HTERT RPE-1 (cell line): ENCODE measurements around the gene PRR5L.
"Not testable (repeated sequence)": the region's sequence is repeated elsewhere in the genome, so short reads cannot be mapped to it uniquely, and the experiment has no call there.

ENCODE experiments used
- in situ Hi-C: fragments of 300-500 bp; cut with MboI; formaldehyde crosslinking; loops from 4 replicates; pipeline ENCODE4 v1.14.3; 2020; ENCODE audit warnings: low sequenced_read_pairs

The PRR5L gene

GRCh38 chr11:36280531-36280930 is 15.6 kb upstream of the PRR5L start:
- in situ Hi-C loops: no loop called here

- in situ Hi-C loops: no loop called here
Observed at GRCh38 chr11:36281850-36282249, 14.2 kb upstream of the PRR5L start.

- in situ Hi-C loops: no loop called here
Observed at GRCh38 chr11:36282926-36283325, 13.2 kb upstream of the PRR5L start.

GRCh38 chr11:36288442-36289225 is 7.5 kb upstream of the PRR5L start:
- in situ Hi-C loops: no loop called here

GRCh38 chr11:36289226-36289852 is 6.7 kb upstream of the PRR5L start, which contains the start of gene COMMD9:
Gene COMMD9, minus strand, starts transcription at chr11:36289424. Its CDS starts 12 bp downstream, at chr11:36289412.
- in situ Hi-C loops: no loop called here

- in situ Hi-C loops: no loop called here
Observed at GRCh38 chr11:36292311-36292722, 3.8 kb upstream of the PRR5L start.

GRCh38 chr11:36296884-36297543 is 926 bp downstream of the PRR5L start:
- in situ Hi-C loops: no loop called here

GRCh38 chr11:36300650-36301049 is 4.6 kb downstream of the PRR5L start:
- in situ Hi-C loops: no loop called here

GRCh38 chr11:36304351-36304750 is 8.3 kb downstream of the PRR5L start:
- in situ Hi-C loops: no loop called here

- in situ Hi-C loops: no loop called here
Observed at GRCh38 chr11:36305047-36305446, 9.0 kb downstream of the PRR5L start.

- in situ Hi-C loops: no loop called here
Observed at GRCh38 chr11:36306888-36307287, 10.8 kb downstream of the PRR5L start.

GRCh38 chr11:36308577-36308976 is 12.5 kb downstream of the PRR5L start:
- in situ Hi-C loops: no loop called here

GRCh38 chr11:36309779-36310178 is 13.7 kb downstream of the PRR5L start:
- in situ Hi-C loops: no loop called here

- in situ Hi-C loops: no loop called here
Observed at GRCh38 chr11:36311926-36312595, 16.0 kb downstream of the PRR5L start.

- in situ Hi-C loops: no loop called here
Observed at GRCh38 chr11:36312611-36313472, 16.8 kb downstream of the PRR5L start.

- in situ Hi-C loops: no loop called here
Observed at GRCh38 chr11:36313750-36314433, 17.8 kb downstream of the PRR5L start.

GRCh38 chr11:36314434-36314767 is 18.3 kb downstream of the PRR5L start:
- in situ Hi-C loops: no loop called here

GRCh38 chr11:36316049-36316448 is 20.0 kb downstream of the PRR5L start:
- in situ Hi-C loops: no loop called here

GRCh38 chr11:36317992-36318391 is 21.9 kb downstream of the PRR5L start:
- in situ Hi-C loops: no loop called here

GRCh38 chr11:36324956-36325355 is 28.9 kb downstream of the PRR5L start:
- in situ Hi-C loops: not testable (repeated sequence)
